HepG2 (cell line): ENCODE results near the gene TAF11. TPM values are rescaled to one million over a fixed set of nuclear protein-coding genes. Genes with fewer than 3 reads are reported as not detected.

Experiments used
- ATAC-seq: fragments of 200-7000 bp; cut with Tn5 transposase; 3 replicates; pipeline ENCODE4 v1.9.1; 2020; ENCODE audit warnings: mild to moderate bottlenecking, moderate library complexity
- BruUV-seq: library from RNA; stranded (reverse); fragments of 400-500 nt; replicated peaks from 2 replicates; lab custom pipeline; 2021; lab: Mats Ljungman, UMichigan
- CTCF ChIA-PET: fragments of 300-600 bp; formaldehyde crosslinking; extraction: SDS; loops from one replicate; lab custom pipeline; 2021; ENCODE audit warnings: low total read pairs, inconsistent platforms, low intra/inter-chr PET ratio; lab: Yijun Ruan, JAX
- POLR2A ChIA-PET: fragments of 350-600 bp; sonication (Branson Sonifier 250); formaldehyde crosslinking; loops from one replicate; lab custom pipeline; 2020; ENCODE audit warnings: antibody characterized with exemption, inconsistent platforms; lab: Yijun Ruan, JAX
- DNase-seq: peaks from one replicate; pipeline ENCODE4 v3.0.0-alpha.2; 2015; ENCODE audit warnings: low spot score
- FAIRE-seq: peaks from 3 replicates; lab custom pipeline; 2011; peaks lifted over from hg19 to GRCh38; lab: Jason Lieb, UNC
- H2AFZ ChIP-seq: one replicate; pipeline ENCODE4 v1.6.1; 2011; ENCODE audit warnings: low read length, inconsistent platforms
- H3K27ac ChIP-seq: fragments of 300-600 bp; 3 replicates; pipeline ENCODE4 v1.8.0; 2011; ENCODE audit warnings: mixed run types, mild to moderate bottlenecking, mixed read lengths, low read length, inconsistent platforms; ENCODE audit not compliant: insufficient read depth; ENCODE audit errors: extremely low read length
- H3K27me3 ChIP-seq, 2 experiments: fragments of 200-600 bp in 1 of 2; 2 replicates in 1 of 2; 3 replicates in 1 of 2; pipeline versions ENCODE4 v1.6.0 to v1.8.0; 2011; ENCODE audit warnings: low read length in 2 of 2, mild to moderate bottlenecking in 2 of 2, moderate library complexity in 2 of 2, inconsistent platforms in 1 of 2; ENCODE audit not compliant: insufficient read depth in 2 of 2, control insufficient read depth in 1 of 2
- H3K36me3 ChIP-seq, 2 experiments: fragments of 200-600 bp in 1 of 2; replicated peaks in 1 of 2; 2 replicates in 1 of 2; 3 replicates in 1 of 2; pipeline versions ENCODE4 v1.5.1 to v1.8.0; 2011; ENCODE audit warnings: low read length in 2 of 2, inconsistent platforms in 1 of 2; ENCODE audit not compliant: insufficient read depth in 2 of 2, control insufficient read depth in 1 of 2
- H3K4me1 ChIP-seq: 2 replicates; pipeline ENCODE4 v1.5.1; 2012; ENCODE audit warnings: low read length, inconsistent platforms; ENCODE audit not compliant: insufficient read depth
- H3K4me2 ChIP-seq: 2 replicates; pipeline ENCODE4 v1.6.0; 2011; ENCODE audit warnings: low read depth, low read length, inconsistent platforms
- H3K4me3 ChIP-seq, 3 experiments: fragments of 200-600 bp in 1 of 3; sonication (generic), shearing (Covaris generic) in 1 of 3; replicated peaks in 1 of 3; 2 replicates each; pipeline ENCODE4 v1.5.1; 2011 to 2016; ENCODE audit warnings: low read length in 3 of 3, inconsistent platforms in 2 of 3, low read depth in 2 of 3, mild to moderate bottlenecking in 2 of 3, control low read depth in 1 of 3, mixed read lengths in 1 of 3; ENCODE audit not compliant: insufficient read depth in 1 of 3
- H3K79me2 ChIP-seq: one replicate; pipeline ENCODE4 v1.6.1; 2011; ENCODE audit warnings: low read length, inconsistent platforms; ENCODE audit not compliant: insufficient read depth
- H3K9ac ChIP-seq: 2 replicates; pipeline ENCODE4 v1.6.0; 2011; ENCODE audit warnings: mild to moderate bottlenecking, low read depth, low read length, inconsistent platforms; ENCODE audit not compliant: insufficient read depth
- H3K9me3 ChIP-seq: 2 replicates; pipeline ENCODE4 v1.5.1; 2012; ENCODE audit warnings: mild to moderate bottlenecking, low read length
- H4K20me1 ChIP-seq: 2 replicates; pipeline ENCODE4 v1.6.0; 2011; ENCODE audit warnings: inconsistent platforms, mild to moderate bottlenecking, low read length, moderate library complexity; ENCODE audit not compliant: insufficient read depth
- ATF1 ChIP-seq: IDR thresholded peaks from 2 replicates; pipeline ENCODE4 v1.6.1; 2016; ENCODE audit warnings: mild to moderate bottlenecking, control low read depth
- KMT2B ChIP-seq: IDR thresholded peaks from 2 replicates; pipeline ENCODE4 v1.6.1; 2016; ENCODE audit warnings: missing genetic modification reagents, missing compliant biosample characterization
- XRCC5 ChIP-seq: fragments of 200-400 bp; formaldehyde crosslinking; optimal IDR thresholded peaks from 2 replicates; pipeline ENCODE3; 2017; ENCODE audit warnings: mild to moderate bottlenecking, low read length
- ZNF775 ChIP-seq: sonication (generic); formaldehyde crosslinking; IDR thresholded peaks from 2 replicates; pipeline ENCODE4 v1.4.0; 2020; ENCODE audit warnings: missing genetic modification reagents, mild to moderate bottlenecking, moderate library complexity, borderline replicate concordance
- ZSCAN9 ChIP-seq: IDR thresholded peaks from 2 replicates; pipeline ENCODE4 v1.6.1; 2016; ENCODE audit warnings: borderline replicate concordance
- WGBS: methylation state at CpG from one replicate; pipeline ENCODE4 v1.1.6; 2017; ENCODE audit warnings: low lambda C conversion rate; 5-methylcytosine and 5-hydroxymethylcytosine counted together
- in situ Hi-C: cut with HindIII; loops from 2 replicates; pipeline ENCODE4 v1.10.0; 2017; ENCODE audit warnings: low pct_unique_long_range_greater_than_20kb; ENCODE audit not compliant: extremely low pct_ligation_motif_present
- intact Hi-C: fragments of 100-400 bp; cut with micrococcal nuclease; formaldehyde crosslinking; loops from one replicate; pipeline ENCODE4 v1.10.0; 2022; ENCODE audit not compliant: unreplicated experiment
- polyA plus RNA-seq, 8 experiments: library from polyadenylated mRNA; depleted of rRNA in 3 of 8; stranded (reverse) in 7 of 8; unstranded in 1 of 8; fragments of >200 nt; fragmentation: Illumina TruSeq in 4 of 8; extraction: Trizol in 4 of 8; gene quantifications; 2 replicates each; pipeline versions ENCODE4 v1.2.1 to v1.2.3, GENCODE V29; 2011 to 2016; ENCODE audit warnings: low read depth in 4 of 8, missing spikeins in 1 of 8, mixed read lengths in 1 of 8; ENCODE audit not compliant: insufficient read depth in 1 of 8
- total RNA-seq, 5 experiments: library from RNA; depleted of rRNA; stranded (reverse); fragments of >200 nt; fragmentation: Illumina TruSeq; extraction: Trizol; gene quantifications; 2 replicates each; pipeline ENCODE4 v1.2.3, GENCODE V29; 2016; ENCODE audit warnings: low read depth in 1 of 5
- TF ChIP-seq, protein P1 (sequence below): fragments of 450-650 bp; IDR thresholded peaks from 2 replicates; pipeline ENCODE4 v1.6.1; 2017
- TF ChIP-seq, protein P2 (sequence below): sonication (generic); formaldehyde crosslinking; IDR thresholded peaks from 2 replicates; pipeline ENCODE4 v1.4.0; 2020; ENCODE audit warnings: missing genetic modification reagents
- TF ChIP-seq, protein P3 (sequence below): sonication (generic); formaldehyde crosslinking; conservative IDR thresholded peaks from 2 replicates; pipeline ENCODE4 v1.5.0; 2020; ENCODE audit warnings: missing genetic modification reagents

TAF11 gene
- total and polyA plus RNA-seq, 2 of the 13 experiments (the other 11 are each of a cell fraction or from before 2014, with no cell fraction given), result 35.4 to 73.6 TPM

DNA sequence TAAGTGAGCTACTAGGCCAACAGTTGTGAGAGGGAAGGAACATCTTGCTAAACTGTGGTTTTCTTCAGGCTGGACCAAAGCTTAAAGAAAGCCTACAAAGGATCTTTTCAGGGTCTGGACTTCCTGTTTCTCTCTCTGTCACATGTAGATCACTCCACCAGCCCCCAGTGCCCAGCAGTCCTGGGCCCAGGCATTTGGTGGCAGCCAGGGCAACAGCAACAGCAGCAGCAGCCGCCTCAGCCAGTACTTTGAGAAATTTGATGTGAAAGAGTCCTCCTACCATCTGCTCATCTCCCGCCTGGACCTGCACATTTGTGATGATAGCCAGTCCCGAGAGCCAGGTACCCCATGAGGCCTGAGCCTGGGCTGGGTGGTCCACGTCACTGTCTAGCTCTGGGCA lies 51.8 kb downstream of the TAF11 start:
- in situ Hi-C loops (no loop called here), intact Hi-C loops (no loop called here)
- ChIA-PET POLR2A (no interaction called here), CTCF (no interaction called here)
- H3K79me2 ChIP-seq, result no peaks in the 10 kb centered on the region
- H3K9ac ChIP-seq, result no peak overlapping the region
- no peak overlapping the region for H3K27ac ChIP-seq
- no peaks in the 10 kb centered on the region for H3K9me3 ChIP-seq
- no peak overlapping the region for H2AFZ ChIP-seq
- no peak overlapping the region for H3K4me2 ChIP-seq
- WGBS, result 100% methylated on average over 3 of the region's 4 CpGs
- no peak overlapping the region for H3K4me3 ChIP-seq
- ATAC-seq (no peak), DNase-seq (no peak), FAIRE-seq (no peak)
- TF ChIP-seq, protein P1, sequence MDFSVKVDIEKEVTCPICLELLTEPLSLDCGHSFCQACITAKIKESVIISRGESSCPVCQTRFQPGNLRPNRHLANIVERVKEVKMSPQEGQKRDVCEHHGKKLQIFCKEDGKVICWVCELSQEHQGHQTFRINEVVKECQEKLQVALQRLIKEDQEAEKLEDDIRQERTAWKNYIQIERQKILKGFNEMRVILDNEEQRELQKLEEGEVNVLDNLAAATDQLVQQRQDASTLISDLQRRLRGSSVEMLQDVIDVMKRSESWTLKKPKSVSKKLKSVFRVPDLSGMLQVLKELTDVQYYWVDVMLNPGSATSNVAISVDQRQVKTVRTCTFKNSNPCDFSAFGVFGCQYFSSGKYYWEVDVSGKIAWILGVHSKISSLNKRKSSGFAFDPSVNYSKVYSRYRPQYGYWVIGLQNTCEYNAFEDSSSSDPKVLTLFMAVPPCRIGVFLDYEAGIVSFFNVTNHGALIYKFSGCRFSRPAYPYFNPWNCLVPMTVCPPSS, result no peak
- TF ChIP-seq ATF1 (CRISPR knock-in tag) (no peak), ZSCAN9 (no peak), ZNF775 (CRISPR knock-in tag) (no peak)
- TF ChIP-seq, protein P2, sequence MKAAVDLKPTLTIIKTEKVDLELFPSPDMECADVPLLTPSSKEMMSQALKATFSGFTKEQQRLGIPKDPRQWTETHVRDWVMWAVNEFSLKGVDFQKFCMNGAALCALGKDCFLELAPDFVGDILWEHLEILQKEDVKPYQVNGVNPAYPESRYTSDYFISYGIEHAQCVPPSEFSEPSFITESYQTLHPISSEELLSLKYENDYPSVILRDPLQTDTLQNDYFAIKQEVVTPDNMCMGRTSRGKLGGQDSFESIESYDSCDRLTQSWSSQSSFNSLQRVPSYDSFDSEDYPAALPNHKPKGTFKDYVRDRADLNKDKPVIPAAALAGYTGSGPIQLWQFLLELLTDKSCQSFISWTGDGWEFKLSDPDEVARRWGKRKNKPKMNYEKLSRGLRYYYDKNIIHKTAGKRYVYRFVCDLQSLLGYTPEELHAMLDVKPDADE (CRISPR knock-in tag), result no peak
- peaks cover 32 to 65% of the 10 kb centered on the region in 2 experiments for H3K36me3 ChIP-seq
- no peaks in the 10 kb centered on the region for H3K4me1 ChIP-seq
- no peaks in the 10 kb centered on the region for H4K20me1 ChIP-seq
- BruUV-seq, result no TSS peak
- H3K27me3 ChIP-seq, result no peaks in the 10 kb centered on the region

DNA sequence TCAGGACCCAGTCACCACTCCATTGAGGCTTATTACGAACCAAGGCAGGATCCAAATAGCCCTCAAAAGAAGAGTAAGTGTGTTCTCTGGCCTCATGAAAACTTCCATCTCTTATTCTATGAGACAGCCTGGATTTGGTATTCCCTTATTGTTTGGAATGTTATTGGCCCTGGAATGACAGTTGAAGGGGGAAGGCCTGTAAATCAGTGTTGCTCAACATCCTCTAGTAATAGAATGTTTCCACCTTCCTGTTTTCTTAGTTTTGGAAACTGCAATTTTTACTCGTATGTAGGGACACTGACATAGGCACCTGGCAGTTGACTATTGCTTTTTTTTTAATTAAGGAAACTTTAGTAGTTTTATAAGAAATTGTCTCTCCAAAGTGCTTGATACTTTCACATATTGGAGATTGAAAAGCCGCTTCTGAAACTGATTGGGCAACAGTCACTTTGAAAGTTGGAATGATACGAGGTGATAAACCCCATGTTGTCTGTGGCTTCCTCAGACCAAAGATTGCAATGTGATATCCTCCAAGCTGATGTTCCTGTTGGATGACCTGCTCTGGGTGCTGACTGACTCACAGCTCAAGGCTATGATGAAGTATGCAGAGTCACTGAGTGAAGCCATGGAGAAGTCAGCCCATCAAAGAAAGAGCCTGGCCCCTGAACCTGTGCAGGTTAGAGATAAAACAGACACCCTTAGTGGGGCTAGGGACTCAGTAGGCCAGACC lies 52.9 kb downstream of the TAF11 start:
- H3K9ac ChIP-seq, result no peak overlapping the region
- H3K9me3 ChIP-seq, result no peaks in the 10 kb centered on the region
- no peak for DNase-seq
- no peak overlapping the region for H3K4me2 ChIP-seq
- no peaks in the 10 kb centered on the region for H3K79me2 ChIP-seq
- H3K27ac ChIP-seq, result no peak overlapping the region
- intact Hi-C loops (no loop called here), in situ Hi-C loops (no loop called here)
- ChIA-PET CTCF (no interaction called here), POLR2A (no interaction called here)
- no peak overlapping the region for H2AFZ ChIP-seq
- H4K20me1 ChIP-seq, result no peaks in the 10 kb centered on the region
- no peak overlapping the region for H3K4me3 ChIP-seq
- peaks cover 32 to 63% of the 10 kb centered on the region in 2 experiments for H3K36me3 ChIP-seq
- H3K4me1 ChIP-seq, result no peaks in the 10 kb centered on the region
- no peaks in the 10 kb centered on the region for H3K27me3 ChIP-seq
- 92% methylated on average over 4 of the region's 4 CpGs for WGBS
- BruUV-seq, result no TSS peak
- ATAC-seq, result no peak; the same call in 2 of the 3 replicates
- FAIRE-seq, result no peak
- no peak for TF ChIP-seq KMT2B (CRISPR knock-in tag)
- no peak for TF ChIP-seq XRCC5
- TF ChIP-seq, protein P3, sequence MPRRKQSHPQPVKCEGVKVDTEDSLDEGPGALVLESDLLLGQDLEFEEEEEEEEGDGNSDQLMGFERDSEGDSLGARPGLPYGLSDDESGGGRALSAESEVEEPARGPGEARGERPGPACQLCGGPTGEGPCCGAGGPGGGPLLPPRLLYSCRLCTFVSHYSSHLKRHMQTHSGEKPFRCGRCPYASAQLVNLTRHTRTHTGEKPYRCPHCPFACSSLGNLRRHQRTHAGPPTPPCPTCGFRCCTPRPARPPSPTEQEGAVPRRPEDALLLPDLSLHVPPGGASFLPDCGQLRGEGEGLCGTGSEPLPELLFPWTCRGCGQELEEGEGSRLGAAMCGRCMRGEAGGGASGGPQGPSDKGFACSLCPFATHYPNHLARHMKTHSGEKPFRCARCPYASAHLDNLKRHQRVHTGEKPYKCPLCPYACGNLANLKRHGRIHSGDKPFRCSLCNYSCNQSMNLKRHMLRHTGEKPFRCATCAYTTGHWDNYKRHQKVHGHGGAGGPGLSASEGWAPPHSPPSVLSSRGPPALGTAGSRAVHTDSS (CRISPR knock-in tag), result no peak
